ENCODE results near the gene ZNF827.

Gene ZNF827

DNA sequence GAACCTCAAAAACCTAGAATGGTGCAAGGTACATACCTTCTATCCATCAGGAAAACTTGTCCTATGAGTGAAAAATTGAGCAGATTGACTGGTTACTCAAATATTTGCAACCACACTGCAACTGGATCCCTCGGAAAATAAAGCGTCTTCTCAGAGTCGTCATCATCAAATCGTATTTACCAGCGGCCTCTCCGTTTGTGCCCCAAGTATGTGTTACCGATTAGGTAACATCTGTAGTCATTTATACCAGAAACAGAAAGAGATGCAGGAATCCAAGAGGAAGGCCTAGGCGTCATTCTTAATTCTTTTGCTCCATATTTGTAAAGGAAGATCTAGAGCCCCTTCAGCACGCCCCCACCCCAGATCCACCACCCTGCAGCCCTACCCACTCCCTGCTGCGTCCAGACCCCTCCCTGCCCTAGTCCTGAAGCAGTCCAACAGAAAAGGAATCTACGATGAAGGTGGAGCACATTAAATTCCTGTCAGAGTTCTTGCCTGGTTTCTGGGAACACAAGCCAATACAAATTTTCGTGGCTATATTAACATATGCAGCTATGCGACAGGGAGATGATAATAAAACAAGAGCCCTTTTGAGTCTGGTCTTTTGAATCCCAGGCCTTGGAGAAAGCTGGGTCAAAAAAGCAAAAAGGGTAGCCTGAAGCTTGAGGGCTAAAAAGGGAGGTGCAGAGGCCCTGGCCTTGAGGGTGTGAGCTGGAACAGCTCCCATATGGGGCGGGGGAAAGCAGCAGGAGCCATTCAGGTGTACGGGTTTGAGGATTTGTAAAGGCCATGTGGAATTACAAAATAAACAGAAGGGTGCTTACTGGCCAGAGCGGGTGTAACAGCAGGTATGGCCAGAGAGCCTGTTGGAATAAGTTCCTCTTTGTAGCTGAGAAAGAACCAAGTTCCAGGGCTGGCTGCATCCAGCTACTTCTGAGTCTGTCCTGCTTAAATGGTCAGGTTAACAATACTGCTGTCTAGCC is 77.0 kb downstream of the ZNF827 start:
- TF ChIP-seq, protein P1, sequence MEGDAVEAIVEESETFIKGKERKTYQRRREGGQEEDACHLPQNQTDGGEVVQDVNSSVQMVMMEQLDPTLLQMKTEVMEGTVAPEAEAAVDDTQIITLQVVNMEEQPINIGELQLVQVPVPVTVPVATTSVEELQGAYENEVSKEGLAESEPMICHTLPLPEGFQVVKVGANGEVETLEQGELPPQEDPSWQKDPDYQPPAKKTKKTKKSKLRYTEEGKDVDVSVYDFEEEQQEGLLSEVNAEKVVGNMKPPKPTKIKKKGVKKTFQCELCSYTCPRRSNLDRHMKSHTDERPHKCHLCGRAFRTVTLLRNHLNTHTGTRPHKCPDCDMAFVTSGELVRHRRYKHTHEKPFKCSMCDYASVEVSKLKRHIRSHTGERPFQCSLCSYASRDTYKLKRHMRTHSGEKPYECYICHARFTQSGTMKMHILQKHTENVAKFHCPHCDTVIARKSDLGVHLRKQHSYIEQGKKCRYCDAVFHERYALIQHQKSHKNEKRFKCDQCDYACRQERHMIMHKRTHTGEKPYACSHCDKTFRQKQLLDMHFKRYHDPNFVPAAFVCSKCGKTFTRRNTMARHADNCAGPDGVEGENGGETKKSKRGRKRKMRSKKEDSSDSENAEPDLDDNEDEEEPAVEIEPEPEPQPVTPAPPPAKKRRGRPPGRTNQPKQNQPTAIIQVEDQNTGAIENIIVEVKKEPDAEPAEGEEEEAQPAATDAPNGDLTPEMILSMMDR (IDR thresholded peaks at IDR 0.05; ENCODE audit: extremely low read depth, missing control alignments), result no peak
- no peak for DNase-seq (ENCODE audit: low spot score)

DNA sequence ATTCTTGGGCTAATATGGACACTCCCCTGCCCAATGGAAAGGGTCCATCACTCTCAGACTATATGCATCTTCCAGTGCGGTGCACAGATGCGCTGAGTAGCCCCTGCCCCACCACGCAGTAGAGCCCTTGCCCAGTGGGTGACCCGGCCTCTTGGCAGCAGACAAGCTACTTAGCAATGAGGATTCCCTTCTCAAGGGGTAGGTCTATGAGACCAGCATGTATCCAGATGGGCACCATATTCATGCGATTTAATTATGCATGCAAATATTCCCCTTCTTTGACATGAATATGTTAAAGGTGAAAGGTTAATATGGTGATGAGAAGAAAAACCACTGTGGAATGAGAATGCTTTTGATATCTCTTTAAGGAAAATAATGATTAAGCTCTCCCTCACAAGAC is 77.7 kb downstream of the ZNF827 start:
- no peak for DNase-seq (ENCODE audit: low spot score)
- TF ChIP-seq, protein P1 (IDR thresholded peaks at IDR 0.05; ENCODE audit: extremely low read depth, missing control alignments), result no peak

DNA sequence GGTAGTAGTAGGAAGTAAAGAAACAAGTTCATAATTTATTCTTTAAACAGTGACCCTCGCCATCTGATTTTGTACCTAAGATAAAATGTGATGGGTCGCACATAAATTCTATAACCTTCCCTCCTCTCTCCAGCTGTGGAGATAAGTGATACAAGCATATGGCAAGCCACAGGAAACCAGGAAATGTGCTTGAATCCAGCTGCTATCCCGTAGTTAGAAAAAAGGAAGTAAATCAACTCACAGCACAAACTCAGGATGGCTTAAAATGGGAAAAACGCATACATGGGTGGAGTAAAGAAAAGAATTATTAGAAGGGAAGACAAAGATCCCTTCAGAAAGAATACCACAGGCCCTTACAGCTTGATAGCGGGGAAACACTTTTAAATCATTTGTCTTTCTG is 78.2 kb downstream of the ZNF827 start:
- TF ChIP-seq, protein P1 (IDR thresholded peaks at IDR 0.05; ENCODE audit: extremely low read depth, missing control alignments), result no peak
- no peak for DNase-seq (ENCODE audit: low spot score)

DNA sequence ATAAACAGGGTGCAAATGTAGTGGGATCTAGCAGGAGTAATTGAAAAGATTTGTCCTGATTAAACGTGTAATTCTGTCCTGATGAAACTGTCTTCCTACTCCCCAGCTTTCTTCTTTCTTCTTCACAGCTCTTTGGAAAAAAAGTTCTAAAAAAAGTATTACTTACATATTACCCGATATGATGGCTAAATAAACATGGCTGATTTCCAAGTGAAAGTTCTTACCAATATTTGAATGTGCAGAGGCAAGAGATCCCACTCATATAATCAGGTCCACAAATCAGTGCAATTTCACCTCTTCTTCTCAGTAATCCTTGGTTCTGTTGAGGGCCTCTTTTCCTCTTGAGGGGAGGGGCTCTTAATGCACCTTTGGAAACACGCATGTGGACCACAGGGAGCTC is 78.7 kb downstream of the ZNF827 start:
- TF ChIP-seq, protein P1 (IDR thresholded peaks at IDR 0.05; ENCODE audit: extremely low read depth, missing control alignments), result no peak
- no peak for DNase-seq (ENCODE audit: low spot score)

DNA sequence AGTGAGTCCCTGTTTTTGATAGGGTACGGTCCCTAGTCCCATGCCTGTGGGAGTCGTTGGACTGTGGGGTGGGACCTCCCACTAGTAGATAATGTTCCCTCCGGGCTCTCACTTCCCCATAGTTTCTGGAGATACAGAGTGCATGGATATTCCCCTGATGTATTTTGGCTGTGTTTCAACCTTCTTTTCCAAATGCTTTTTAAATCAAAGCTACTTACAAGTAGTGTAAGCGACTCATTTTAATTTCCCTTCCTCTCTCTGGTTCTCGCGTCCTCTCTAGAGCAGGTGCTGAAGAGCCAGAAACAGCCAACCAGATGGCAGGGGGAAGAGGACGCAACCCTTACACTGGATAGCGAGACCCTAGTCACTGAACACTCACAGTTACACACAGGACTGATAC is 79.2 kb downstream of the ZNF827 start:
- DNase-seq (ENCODE audit: low spot score), result no peak
- TF ChIP-seq, protein P1 (IDR thresholded peaks at IDR 0.05; ENCODE audit: extremely low read depth, missing control alignments), result no peak

DNA sequence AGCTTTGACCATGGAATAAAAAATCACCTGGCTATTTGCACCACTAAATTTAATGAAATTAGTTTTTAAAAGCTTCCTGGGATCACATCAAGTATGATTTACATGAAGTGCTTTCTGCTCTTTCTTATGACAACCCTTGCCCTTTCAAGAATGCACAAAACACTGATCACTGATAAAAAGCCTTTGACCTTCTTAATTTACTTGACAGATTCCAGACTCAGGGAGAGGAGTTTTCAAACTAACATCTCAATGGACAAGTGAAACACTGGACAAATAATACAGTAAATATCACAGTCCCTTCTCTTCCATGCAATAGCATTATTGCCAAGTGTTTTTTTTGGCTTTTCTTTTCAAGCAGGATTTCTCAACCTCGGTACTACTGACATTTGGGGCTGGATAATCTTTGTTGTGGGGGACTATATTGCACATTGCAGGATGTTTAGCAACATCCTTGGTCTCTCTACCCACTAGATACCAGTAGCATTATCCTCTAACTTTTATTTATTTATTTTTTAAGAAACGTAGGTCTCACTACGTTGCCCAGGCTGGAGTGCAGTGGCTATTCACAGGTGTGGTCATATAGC is 86.3 kb downstream of the ZNF827 start:
- DNase-seq (ENCODE audit: low spot score), result no peak
- TF ChIP-seq, protein P1 (IDR thresholded peaks at IDR 0.05; ENCODE audit: extremely low read depth, missing control alignments), result no peak

DNA sequence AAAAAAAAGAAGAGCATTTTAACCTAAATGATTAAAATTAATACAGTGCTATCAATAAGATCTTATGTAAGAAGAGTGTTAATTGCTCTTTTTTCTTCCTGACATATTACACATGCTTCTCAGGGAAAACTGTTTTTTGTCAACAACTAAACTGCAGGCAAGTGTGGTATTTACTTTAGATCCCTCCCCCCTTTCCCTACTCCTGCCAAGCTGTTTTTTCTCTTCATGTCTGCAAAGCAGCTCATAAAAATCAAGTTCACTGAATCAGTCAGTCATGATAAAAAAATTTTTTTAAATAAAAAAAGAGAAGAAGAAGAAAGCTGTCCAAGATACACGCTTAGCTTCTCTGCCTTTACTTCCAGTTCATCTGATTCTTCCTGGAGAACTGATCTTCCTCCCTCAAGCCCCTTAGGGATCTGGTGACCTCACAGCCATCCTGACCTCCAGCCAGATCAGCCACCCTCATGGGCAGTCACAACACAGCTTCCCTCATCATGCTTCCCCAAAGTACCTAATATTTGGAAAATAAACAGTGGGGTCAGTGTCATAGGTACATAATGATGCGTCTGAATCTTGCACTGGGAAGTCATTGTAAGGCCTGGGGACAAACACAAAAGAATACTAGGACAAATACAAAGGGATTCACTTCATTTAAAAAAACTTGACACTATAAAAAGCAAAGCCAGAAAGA is 87.0 kb downstream of the ZNF827 start:
- TF ChIP-seq, protein P1 (IDR thresholded peaks at IDR 0.05; ENCODE audit: extremely low read depth, missing control alignments), result no peak
- DNase-seq (ENCODE audit: low spot score), result no peak
